Measurements from ENCODE around the gene WSB1.

DNA sequence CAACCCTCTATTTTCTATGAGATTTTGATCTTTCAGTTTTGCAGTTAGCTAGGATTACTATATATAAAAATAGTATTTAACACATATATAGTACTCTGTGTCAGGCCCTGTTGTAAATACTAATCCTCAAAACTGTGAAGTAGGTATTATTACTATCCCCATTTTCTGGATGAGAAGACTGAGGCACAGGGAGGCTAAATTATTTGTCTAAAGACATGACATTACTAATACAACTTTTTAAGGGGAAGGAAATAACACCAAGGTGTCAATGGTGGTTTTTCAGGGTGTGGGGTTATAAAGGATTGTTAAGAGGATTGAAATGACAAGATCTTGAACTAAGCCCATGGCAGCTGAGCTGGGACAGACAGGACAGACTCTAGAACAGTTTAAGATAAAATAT, 4.1 kb upstream of the WSB1 start:
- TF ChIP-seq, protein P1, sequence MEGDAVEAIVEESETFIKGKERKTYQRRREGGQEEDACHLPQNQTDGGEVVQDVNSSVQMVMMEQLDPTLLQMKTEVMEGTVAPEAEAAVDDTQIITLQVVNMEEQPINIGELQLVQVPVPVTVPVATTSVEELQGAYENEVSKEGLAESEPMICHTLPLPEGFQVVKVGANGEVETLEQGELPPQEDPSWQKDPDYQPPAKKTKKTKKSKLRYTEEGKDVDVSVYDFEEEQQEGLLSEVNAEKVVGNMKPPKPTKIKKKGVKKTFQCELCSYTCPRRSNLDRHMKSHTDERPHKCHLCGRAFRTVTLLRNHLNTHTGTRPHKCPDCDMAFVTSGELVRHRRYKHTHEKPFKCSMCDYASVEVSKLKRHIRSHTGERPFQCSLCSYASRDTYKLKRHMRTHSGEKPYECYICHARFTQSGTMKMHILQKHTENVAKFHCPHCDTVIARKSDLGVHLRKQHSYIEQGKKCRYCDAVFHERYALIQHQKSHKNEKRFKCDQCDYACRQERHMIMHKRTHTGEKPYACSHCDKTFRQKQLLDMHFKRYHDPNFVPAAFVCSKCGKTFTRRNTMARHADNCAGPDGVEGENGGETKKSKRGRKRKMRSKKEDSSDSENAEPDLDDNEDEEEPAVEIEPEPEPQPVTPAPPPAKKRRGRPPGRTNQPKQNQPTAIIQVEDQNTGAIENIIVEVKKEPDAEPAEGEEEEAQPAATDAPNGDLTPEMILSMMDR (IDR thresholded peaks at IDR 0.05; ENCODE audit: low read depth, low read length, poor library complexity, severe bottlenecking) = no peak
- no peak for TF ChIP-seq EZH2phosphoT487 (IDR thresholded peaks at IDR 0.05; ENCODE audit: borderline replicate concordance, low read length)

Measured in DOHH2 (cell line).